GM18508 (cell line): Measurements from ENCODE around the gene IGSF9B.
"Not testable (repeated sequence)": the region's sequence is repeated elsewhere in the genome, so short reads cannot be mapped to it uniquely, and the experiment has no call there.

Experiments used
- ATAC-seq: cut with Tn5 transposase; IDR thresholded peaks from one replicate; pipeline ENCODE4 v1.9.1; 2021; ENCODE audit warnings: moderate number of reproducible peaks; ENCODE audit not compliant: insufficient read depth, unreplicated experiment

The IGSF9B gene, protein sequence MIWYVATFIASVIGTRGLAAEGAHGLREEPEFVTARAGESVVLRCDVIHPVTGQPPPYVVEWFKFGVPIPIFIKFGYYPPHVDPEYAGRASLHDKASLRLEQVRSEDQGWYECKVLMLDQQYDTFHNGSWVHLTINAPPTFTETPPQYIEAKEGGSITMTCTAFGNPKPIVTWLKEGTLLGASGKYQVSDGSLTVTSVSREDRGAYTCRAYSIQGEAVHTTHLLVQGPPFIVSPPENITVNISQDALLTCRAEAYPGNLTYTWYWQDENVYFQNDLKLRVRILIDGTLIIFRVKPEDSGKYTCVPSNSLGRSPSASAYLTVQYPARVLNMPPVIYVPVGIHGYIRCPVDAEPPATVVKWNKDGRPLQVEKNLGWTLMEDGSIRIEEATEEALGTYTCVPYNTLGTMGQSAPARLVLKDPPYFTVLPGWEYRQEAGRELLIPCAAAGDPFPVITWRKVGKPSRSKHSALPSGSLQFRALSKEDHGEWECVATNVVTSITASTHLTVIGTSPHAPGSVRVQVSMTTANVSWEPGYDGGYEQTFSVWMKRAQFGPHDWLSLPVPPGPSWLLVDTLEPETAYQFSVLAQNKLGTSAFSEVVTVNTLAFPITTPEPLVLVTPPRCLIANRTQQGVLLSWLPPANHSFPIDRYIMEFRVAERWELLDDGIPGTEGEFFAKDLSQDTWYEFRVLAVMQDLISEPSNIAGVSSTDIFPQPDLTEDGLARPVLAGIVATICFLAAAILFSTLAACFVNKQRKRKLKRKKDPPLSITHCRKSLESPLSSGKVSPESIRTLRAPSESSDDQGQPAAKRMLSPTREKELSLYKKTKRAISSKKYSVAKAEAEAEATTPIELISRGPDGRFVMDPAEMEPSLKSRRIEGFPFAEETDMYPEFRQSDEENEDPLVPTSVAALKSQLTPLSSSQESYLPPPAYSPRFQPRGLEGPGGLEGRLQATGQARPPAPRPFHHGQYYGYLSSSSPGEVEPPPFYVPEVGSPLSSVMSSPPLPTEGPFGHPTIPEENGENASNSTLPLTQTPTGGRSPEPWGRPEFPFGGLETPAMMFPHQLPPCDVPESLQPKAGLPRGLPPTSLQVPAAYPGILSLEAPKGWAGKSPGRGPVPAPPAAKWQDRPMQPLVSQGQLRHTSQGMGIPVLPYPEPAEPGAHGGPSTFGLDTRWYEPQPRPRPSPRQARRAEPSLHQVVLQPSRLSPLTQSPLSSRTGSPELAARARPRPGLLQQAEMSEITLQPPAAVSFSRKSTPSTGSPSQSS (N-terminal part only)

DNA sequence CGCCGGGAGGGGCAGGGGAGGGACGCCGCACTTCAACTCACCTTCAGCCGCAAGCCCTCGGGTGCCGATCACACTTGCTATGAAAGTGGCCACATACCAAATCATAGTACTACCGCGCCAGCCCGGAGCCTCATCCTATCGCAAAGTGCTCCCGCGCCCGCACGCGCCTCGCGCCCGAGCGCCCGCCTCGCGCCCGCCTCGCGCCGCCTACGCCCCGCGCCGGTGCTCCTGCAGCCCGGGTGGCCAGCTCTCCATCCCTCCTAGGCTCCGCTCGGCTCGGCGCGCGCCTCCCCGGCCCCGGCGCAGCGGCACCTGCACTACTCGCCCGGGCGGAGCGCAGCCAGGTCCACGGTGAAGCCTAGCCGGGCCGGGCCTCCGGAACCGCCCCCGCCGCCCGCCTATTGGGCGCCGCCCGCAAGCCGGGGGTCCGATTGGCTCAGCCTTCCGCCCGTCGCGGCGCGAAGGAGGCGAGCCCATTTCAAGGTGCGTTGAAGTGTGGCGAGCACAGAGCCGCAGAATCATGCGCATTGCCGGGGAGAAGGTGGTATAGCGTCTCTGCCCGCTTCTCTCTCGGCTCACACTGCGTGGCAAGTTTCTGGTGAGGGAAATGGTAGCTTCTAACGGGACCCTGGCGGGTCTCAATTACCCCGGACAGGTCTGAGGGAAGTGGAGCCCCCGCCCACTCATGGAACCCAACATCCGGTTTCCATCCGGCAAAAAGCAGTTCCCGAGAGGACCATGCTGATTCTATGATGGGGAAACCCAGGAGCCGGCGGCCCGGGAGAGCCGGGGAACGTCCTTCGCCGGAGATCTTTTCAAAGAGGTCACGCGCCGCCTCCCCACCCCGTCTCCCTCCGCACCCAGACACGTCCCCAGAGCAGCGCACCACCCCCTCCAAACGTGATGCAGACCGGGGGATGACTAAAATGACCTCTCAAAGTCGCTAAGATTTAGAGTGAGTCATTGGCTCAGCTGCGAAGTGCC lies at the start of gene IGSF9B:
Gene IGSF9B (minus strand): TSS at position 319 of the 984 bp plus-strand sequence. CDS start 214 bp downstream, at position 105.
- peak; percentile 84 for ATAC-seq

DNA sequence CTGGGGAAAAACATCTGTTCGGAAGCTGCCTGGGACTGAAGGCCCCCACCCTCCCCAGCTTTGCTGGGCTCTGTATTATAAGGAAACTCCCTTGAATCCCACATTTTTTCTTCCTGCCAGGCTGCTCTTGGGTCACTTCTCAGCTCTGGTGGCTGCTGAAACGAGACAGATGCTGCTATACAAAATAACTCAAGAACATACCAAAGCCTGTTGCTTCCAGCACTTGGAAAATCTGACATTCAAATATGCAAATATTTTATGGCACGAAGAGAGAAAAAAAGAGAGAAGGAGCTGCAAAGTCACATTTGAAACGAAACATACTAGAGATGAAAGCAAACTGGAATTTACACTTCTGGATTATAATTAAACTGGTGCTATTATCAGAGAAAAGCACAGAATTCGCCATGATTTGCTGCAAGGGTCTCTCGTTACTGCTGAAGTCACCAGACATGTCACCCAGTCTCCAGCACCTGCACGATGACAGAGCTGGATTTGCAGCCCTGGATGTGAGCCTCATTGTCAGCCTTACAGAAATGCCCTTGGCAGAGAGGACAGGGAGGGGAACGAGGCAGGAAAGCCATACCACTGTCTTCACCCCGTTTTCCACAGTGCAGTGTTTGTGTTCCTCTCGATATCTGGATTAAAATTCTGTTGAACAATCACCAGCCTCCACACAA lies 47.9 kb upstream of the IGSF9B start:
- no peak for ATAC-seq

DNA sequence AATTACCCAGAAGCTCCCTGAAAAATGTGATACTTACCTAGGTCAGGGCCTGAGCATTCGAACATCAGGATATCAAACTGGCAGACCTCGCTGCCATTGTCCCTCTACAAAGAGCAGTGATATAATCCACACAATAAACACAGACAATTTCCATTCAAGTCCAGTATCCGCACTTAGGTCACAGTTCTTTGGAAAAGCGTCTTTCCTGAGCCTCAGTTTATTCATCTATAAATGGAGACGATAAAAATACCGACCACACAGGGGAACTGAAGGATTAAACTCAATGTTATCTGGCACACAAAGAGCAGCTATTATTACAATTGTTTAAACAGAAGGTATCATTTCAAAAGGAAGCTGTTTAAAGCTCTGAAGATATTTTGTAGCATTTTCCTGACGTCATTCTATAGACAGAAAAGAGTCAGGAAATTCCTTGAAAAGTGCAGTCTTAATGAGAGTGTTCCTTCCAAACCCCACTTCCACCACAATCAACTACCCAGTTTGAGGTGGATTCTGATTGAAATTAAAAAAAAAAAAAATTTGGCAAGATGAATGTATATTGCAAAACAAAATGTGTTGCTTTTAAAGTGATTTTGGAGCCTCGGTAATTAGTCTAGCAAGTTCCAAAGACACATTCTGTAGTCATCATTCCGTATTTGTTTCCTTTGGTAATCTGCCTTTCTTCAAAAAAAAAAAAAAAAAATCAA lies 47.2 kb upstream of the IGSF9B start:
- ATAC-seq = no peak

DNA sequence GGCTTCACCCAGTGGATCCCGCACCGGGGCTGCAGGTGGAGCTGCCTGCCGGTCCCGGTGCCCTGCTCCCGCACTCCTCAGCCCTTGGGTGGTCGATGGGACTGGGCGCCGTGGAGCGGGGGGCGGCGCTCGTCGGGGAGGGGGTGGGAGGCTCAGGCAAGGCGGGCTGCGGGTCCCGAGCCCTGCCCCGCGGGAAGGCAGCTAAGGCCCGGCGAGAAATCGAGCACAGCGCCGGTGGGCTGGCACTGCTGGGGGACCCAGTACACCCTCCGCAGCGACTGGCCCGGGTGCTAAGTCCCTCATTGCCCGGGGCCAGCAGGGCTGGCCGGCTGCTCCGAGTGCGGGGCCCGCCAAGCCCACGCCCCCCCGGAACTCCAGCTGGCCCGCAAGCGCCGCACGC lies 46.1 kb upstream of the IGSF9B start:
- ATAC-seq = not testable (repeated sequence)

DNA sequence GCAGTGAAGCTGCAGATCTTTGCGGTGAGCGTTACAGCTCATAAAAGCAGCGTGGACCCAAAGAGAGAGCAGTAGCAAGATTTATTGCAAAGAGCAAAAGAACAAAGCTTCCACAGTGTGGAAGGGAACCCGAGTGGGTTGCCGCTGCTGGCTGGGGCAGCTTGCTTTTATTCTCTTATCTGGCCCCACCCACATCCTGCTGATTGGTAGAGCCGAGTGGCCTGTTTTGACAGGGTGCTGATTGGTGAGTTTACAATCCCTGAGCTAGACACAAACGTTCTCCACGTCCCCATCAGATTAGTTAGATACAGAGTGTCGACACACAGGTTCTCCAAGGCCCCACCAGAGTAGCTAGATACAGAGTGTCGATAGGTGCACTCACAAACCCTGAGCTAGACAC lies 45.6 kb upstream of the IGSF9B start:
- not testable (repeated sequence) for ATAC-seq

DNA sequence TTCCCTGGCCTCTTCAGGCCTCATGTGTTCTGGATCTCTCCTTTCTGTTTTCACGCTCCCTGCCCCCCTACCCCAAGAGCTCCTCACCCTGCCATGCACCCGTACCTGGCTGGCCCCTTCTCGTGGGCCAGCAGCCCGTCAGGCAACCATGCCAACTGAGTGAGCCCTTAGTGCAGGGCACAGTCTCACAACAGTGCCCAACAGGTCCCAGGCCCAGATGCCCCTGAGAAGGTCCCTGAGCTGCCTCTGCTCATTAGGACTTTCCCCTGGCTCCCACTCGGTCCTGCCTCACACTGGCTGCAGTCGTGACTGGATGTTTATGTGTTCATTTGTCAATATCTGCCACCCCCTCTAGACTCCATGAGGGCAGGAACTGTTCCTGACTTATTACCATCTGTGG lies 44.8 kb upstream of the IGSF9B start:
- no peak for ATAC-seq

DNA sequence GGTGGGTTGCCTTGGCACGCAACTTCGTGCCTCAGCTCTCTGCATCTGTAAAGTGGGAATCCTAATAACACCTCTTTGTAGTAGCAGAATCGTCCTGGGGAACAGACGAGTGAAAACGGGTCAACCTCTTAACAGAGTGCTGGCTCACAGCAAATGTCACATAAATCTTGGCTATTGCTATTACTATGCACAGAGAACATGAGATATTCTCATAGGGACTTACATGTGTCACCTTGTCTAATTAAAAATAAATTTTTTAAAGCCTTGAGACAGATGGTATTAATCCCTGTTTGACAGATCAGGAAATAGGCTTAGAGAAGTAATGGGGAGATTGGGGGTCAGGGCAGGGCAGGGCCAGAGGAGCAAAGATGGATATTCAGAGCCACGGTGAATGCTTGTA lies 44.3 kb upstream of the IGSF9B start:
- no peak for ATAC-seq

DNA sequence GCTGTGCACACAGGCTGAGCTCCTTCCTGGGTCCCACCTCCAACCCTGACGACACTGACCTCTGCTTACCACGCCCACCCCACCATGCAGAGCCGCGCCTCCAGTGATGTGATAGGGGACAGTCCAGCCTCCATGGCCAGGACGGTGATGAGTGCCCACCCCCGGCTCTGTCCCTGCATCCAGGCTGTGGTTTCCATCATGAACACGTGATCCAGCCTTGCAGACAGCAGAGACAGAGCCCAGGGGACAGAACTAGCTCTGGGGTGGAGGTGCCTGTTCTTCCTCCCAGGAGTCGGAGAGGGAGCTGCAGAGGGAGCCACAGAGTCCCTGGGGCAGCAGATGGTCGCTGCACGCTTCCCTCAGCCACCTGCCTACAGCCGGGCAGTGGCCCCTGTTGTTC lies 42.6 kb upstream of the IGSF9B start:
- ATAC-seq = no peak

DNA sequence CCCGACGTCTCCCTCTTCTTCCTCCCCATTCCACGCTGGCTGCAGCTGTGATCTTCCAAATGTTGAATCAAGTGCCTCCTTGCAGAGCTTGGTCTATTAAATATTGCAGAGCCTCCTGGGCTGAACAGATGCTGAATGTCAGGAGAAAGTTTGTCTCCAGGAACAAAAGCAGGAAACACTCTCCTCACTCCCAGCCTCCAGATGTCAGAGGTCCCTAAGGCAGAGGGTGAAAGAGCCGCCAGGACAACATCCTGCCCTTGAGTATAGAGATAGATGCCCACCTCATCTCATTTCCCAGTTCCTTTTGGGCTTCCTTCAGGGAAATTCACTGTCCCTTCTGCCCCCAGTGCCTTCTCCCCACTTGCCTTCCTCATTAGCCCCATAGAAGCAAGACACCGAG lies 40.8 kb upstream of the IGSF9B start:
- no peak for ATAC-seq

DNA sequence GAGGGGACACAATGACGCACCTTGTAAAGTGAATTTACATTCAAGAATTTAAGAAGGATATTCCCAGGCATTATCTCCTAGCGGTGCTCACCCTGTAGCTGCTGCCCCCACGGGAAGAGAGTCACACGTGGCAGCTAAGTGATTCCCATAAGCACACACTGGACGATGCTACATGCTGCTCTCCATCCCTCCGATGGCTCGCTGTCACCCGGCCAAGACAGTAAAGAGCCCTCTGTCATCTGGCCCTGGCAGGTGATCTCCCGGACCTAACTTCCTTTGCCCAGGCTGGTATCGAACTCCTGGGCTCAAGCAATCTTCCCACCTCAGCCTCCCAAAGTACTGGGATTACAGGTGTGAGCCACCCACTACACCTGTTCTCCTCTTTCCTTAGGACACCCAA lies 39.9 kb upstream of the IGSF9B start:
- ATAC-seq = no peak

DNA sequence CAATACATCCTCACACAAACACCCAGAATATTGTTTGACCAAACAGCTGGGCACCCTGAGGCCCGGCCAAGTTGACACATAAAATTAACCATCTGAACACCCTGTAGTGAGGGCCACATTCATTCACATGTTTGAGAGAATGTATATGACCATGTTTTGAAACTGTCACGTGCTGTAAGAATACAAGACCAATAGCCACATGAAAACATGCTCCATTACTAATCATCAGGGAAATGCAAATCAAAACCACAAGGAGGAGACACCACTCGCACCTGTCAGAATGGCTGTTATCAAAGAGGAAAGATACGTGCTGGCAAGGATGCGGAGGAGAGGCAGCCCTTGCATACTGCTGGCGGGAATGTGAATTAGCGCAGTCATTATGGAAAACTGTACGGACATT lies 38.3 kb upstream of the IGSF9B start:
- no peak for ATAC-seq

DNA sequence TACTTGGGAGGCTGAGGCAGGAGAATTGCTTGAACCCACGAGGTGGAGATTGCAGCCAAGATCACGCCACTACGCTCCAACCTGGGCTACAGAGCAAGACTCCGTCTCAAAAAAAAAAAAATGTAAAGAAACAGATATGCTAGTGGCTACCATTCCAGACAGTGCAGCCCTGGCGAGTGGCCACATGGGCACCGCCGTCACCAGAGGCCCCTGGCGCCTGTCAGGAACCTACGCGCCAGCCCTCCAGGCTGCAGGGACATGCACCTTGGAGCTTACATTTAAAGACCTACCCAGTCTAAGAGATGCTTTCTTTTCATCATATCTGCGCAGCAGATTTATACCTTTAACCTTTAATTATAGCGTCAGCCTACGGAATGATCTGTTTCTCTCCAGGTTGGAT lies 37.2 kb upstream of the IGSF9B start:
- no peak for ATAC-seq

DNA sequence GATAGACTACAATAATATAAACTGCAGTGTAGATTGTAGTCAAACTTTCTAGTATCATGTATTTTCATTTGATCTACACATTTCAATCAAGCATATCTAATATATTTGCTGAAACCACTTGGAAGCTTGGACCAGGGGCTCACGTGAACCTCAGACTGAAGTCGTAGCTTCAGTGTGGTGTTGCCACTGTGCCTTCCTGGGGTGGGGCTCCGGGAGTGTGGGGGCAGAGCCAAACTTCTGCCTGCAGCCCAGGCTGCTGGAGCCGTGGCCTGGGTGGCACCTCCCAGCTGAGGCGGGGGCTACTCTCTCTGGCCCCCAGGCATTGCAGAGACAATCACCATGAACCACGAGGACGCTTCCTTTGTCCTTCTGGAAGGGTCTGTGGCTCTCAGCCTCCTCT lies 36.3 kb upstream of the IGSF9B start:
- ATAC-seq = no peak

DNA sequence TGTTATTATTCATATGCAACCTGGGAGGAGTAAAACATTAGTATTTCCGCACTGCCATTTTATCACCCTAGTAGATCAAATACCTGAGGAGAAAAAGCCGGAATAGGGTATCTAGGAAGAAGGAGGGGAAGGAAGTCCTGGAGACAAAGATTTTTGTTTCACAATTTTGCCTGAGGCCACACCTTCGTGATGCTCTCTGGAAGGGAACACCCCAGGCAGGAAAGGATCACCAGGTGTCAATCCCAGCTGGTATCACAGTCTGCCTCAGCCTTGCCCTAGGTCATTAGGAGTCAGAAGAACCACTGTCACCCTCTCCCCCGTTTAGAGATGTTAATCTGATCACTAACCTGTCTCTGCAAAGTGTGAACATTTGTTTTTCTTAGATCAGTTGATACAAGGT lies 35.4 kb upstream of the IGSF9B start:
- no peak for ATAC-seq

DNA sequence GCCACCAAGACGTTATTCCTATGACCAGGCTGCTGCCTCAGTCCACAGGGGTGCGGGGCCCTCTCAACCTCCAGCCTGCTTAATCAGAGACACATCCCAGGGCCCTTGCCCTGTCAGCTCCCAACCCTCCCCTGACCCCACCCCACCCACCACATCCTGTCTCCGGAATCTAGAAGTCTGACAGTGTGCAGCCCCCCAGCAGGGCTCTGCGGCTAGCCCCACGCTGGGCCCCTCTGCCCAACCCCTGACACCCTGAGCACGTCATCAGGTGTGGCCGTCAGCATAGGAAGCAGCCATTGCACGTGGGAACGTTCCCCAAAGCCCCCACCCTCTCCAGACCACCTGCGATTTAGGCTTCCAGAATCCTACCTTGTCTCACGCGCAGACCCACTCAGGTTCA lies 34.3 kb upstream of the IGSF9B start:
- no peak for ATAC-seq

DNA sequence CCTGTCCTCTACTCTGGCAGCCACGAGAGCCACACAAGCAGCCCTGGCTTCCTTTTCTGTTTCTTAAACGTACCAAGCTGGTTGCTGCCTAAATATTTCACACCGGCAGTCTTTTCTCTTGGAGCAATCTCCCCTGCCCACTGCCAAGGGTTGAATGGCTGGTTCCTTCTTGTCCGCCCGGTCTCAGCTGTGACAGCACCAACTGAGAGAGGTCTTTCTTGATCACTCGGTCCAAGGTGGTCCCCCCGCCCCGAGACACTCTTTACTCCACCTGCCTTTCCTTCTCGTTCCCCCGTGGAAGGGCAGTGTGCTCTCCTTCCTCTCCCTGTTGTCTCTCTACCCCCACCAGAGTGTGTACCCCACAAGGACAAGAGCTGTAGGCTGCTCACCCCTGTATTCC lies 33.7 kb upstream of the IGSF9B start:
- no peak for ATAC-seq

DNA sequence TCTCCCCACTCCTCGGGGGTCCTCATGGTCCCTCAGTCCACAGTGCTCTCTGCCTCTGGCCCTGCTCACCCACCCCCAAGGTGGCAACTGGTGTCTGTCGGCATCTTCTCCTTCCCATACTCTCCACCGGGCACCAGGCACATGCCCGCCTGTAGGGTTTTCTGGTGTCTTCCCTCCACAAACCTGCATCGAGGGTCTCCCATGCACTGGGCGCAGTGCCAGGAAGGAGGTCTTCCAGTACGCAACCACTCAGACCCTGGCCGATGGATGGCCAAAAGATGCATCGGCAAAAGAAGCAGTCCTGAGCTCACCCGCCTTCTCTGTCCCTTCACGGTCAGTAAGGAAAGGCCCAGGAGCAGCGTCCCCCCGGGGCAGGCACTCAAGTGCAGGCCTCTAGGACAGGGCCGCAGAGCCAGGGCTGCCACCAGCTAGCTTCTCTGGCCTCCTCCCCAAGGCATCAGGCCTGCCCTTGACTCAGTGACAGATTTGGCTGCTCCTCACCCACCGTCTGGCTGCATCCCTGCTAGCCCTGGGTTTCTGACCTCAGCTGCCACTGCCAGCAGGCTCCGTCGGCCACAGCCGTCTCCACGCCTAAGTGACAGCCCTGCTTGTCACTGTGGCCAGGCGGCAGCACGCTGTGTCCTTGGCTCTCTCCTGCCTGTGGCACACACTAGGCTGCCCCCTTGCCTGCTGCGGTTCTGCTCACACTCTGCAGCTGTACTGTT lies 32.1 kb upstream of the IGSF9B start:
- ATAC-seq = no peak

DNA sequence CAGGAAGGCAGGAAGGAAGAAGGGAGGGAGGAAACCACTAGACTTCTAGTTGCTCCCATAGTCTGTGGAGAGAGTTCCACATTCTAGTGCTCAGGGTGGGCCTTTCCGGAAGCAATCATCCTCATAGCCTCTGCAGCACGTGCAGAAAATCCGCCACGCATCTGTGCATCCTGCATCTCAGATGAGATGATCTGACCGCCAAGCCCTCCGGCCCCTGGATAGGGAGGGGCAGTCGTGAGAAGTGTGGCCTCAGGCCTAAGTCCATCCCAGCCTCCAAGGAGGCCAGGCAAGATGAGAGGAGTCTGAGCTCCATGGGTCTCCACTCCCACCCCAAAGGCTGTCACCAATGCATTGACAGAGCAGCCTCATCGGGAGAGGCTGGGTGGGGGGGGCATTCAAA lies 30.4 kb upstream of the IGSF9B start:
- no peak for ATAC-seq
